Neural cell (in vitro differentiated cells): Measurements from ENCODE around the gene NLRP6. TPM values are rescaled to one million over a fixed set of nuclear protein-coding genes. Genes with fewer than 3 reads are reported as not detected.

Experiments
- H2AFZ ChIP-seq: fragments of 200-600, 300-800 bp; sonication (generic), shearing (Covaris generic); 2 replicates; pipeline ENCODE4 v1.6.0; 2014; ENCODE audit warnings: low read depth, mild to moderate bottlenecking, antibody characterized with exemption, low read length, moderate library complexity
- H3F3A ChIP-seq: fragments of 200-600 bp; shearing (Covaris generic); 2 replicates; pipeline ENCODE4 v1.6.1; 2016; ENCODE audit warnings: mild to moderate bottlenecking, moderate library complexity, mixed read lengths, antibody characterized with exemption, low read length; ENCODE audit not compliant: insufficient read depth, poor library complexity, severe bottlenecking
- H3K27ac ChIP-seq: fragments of 200-600, 300-800 bp; sonication (generic), shearing (Covaris generic); 2 replicates; pipeline ENCODE4 v1.5.1; 2014; ENCODE audit warnings: mild to moderate bottlenecking, low read length, moderate library complexity
- H3K27me3 ChIP-seq: fragments of 300-800, 200-600 bp; sonication (generic), shearing (Covaris generic); 2 replicates; pipeline ENCODE4 v1.6.0; 2014; ENCODE audit warnings: mild to moderate bottlenecking, low read depth, low read length, moderate library complexity; ENCODE audit not compliant: insufficient read depth
- H3K36me3 ChIP-seq: fragments of 300-800, 200-600 bp; sonication (generic), shearing (Covaris generic); 2 replicates; pipeline ENCODE4 v1.5.1; 2014; ENCODE audit warnings: mild to moderate bottlenecking, antibody characterized with exemption, low read length, moderate library complexity; ENCODE audit not compliant: insufficient read depth
- H3K4me2 ChIP-seq: fragments of 300-800, 200-600 bp; sonication (generic), shearing (Covaris generic); 2 replicates; pipeline ENCODE4 v1.6.0; 2014; ENCODE audit warnings: mild to moderate bottlenecking, low read length
- H3K4me3 ChIP-seq: fragments of 300-800, 200-600 bp; sonication (generic), shearing (Covaris generic); 2 replicates; pipeline ENCODE4 v1.5.1; 2014; ENCODE audit warnings: mild to moderate bottlenecking, low read length, moderate library complexity
- H3K79me2 ChIP-seq: fragments of 200-600 bp; shearing (Covaris generic); replicated peaks from 2 replicates; pipeline ENCODE4 v1.6.0; 2014; ENCODE audit warnings: mild to moderate bottlenecking, low read length, moderate library complexity; ENCODE audit not compliant: insufficient read depth
- H3K9ac ChIP-seq: fragments of 300-800, 200-600 bp; sonication (generic), shearing (Covaris generic); 2 replicates; pipeline ENCODE4 v1.6.1; 2016; ENCODE audit warnings: mild to moderate bottlenecking, low read length, mixed read lengths
- H3K9me2 ChIP-seq: fragments of 200-600 bp; shearing (Covaris generic); 2 replicates; pipeline ENCODE4 v1.6.1; 2016; ENCODE audit warnings: mild to moderate bottlenecking, low read length, mixed read lengths; ENCODE audit not compliant: insufficient read depth
- H3K9me3 ChIP-seq: fragments of 200-600, 300-800 bp; sonication (generic), shearing (Covaris generic); 2 replicates; pipeline ENCODE4 v1.6.1; 2016; ENCODE audit warnings: mild to moderate bottlenecking, mixed run types, low read length, moderate library complexity, mixed read lengths
- H4K20me1 ChIP-seq: fragments of 200-600 bp; shearing (Covaris generic); 2 replicates; pipeline ENCODE4 v1.6.1; 2016; ENCODE audit warnings: mild to moderate bottlenecking, mixed run types; ENCODE audit not compliant: insufficient read depth
- CTCF ChIP-seq: fragments of 450-650 bp; IDR thresholded peaks from 2 replicates; pipeline ENCODE4 v1.5.1; 2014; ENCODE audit warnings: antibody characterized with exemption, mild to moderate bottlenecking, moderate library complexity; ENCODE audit not compliant: poor library complexity, severe bottlenecking
- EP300 ChIP-seq: fragments of 450-650 bp; conservative IDR thresholded peaks from 2 replicates; pipeline ENCODE4 v1.6.1; 2014; ENCODE audit warnings: antibody characterized with exemption, mild to moderate bottlenecking, moderate library complexity; ENCODE audit not compliant: poor library complexity, severe bottlenecking
- EZH2 ChIP-seq: fragments of 200-600, 300-800 bp; shearing (Covaris generic), sonication (generic); IDR thresholded peaks from 2 replicates; pipeline ENCODE4 v1.6.1; 2014; ENCODE audit warnings: antibody characterized with exemption, low read length, borderline replicate concordance, mild to moderate bottlenecking; ENCODE audit not compliant: insufficient read depth, poor library complexity, severe bottlenecking
- MXI1 ChIP-seq: fragments of 450-650 bp; conservative IDR thresholded peaks from 2 replicates; pipeline ENCODE4 v1.6.1; 2014; ENCODE audit warnings: antibody characterized with exemption, mild to moderate bottlenecking; ENCODE audit not compliant: poor library complexity, severe bottlenecking
- POLR2AphosphoS5 ChIP-seq: IDR thresholded peaks from 2 replicates; pipeline ENCODE4 v1.6.1; 2012
- RAD21 ChIP-seq: fragments of 450-650 bp; conservative IDR thresholded peaks from 2 replicates; pipeline ENCODE4 v1.6.1; 2014; ENCODE audit warnings: antibody characterized with exemption, mild to moderate bottlenecking, moderate library complexity
- SMC3 ChIP-seq: fragments of 450-650 bp; conservative IDR thresholded peaks from 2 replicates; pipeline ENCODE4 v1.6.1; 2014; ENCODE audit warnings: antibody characterized with exemption, mild to moderate bottlenecking, moderate library complexity; ENCODE audit not compliant: poor library complexity
- TAF1 ChIP-seq: IDR thresholded peaks from 2 replicates; pipeline ENCODE4 v1.6.1; 2012; ENCODE audit warnings: low read depth
- polyA plus RNA-seq: library from polyadenylated mRNA; depleted of rRNA; stranded (reverse); fragments of >200 nt; gene quantifications from 2 replicates; pipeline ENCODE4 v1.2.3, GENCODE V29; 2014
- TF ChIP-seq, protein P1 (sequence below): IDR thresholded peaks from 2 replicates; pipeline ENCODE4 v1.6.1; 2012; ENCODE audit warnings: borderline replicate concordance

Gene NLRP6
- polyA plus RNA-seq, 1 donor from 2014 or later: not detected

GRCh38 chr11:232783-233565 is 45.2 kb upstream of the NLRP6 start:
- no peak overlapping the region for H3K4me2 ChIP-seq
- no peak overlapping the region for H3K27ac ChIP-seq
- H2AFZ ChIP-seq: no peak overlapping the region
- H3K79me2 ChIP-seq: peaks cover 11% of the 10 kb centered on the region
- no peaks in the 10 kb centered on the region for H3K36me3 ChIP-seq
- H3F3A ChIP-seq: no peaks in the 10 kb centered on the region
- TF ChIP-seq POLR2AphosphoS5: no peak
- TF ChIP-seq, protein P1, sequence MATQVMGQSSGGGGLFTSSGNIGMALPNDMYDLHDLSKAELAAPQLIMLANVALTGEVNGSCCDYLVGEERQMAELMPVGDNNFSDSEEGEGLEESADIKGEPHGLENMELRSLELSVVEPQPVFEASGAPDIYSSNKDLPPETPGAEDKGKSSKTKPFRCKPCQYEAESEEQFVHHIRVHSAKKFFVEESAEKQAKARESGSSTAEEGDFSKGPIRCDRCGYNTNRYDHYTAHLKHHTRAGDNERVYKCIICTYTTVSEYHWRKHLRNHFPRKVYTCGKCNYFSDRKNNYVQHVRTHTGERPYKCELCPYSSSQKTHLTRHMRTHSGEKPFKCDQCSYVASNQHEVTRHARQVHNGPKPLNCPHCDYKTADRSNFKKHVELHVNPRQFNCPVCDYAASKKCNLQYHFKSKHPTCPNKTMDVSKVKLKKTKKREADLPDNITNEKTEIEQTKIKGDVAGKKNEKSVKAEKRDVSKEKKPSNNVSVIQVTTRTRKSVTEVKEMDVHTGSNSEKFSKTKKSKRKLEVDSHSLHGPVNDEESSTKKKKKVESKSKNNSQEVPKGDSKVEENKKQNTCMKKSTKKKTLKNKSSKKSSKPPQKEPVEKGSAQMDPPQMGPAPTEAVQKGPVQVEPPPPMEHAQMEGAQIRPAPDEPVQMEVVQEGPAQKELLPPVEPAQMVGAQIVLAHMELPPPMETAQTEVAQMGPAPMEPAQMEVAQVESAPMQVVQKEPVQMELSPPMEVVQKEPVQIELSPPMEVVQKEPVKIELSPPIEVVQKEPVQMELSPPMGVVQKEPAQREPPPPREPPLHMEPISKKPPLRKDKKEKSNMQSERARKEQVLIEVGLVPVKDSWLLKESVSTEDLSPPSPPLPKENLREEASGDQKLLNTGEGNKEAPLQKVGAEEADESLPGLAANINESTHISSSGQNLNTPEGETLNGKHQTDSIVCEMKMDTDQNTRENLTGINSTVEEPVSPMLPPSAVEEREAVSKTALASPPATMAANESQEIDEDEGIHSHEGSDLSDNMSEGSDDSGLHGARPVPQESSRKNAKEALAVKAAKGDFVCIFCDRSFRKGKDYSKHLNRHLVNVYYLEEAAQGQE: no peak
- no peak for TF ChIP-seq TAF1
- TF ChIP-seq CTCF: no peak
- no peak for TF ChIP-seq EP300
- no peak for TF ChIP-seq MXI1
- no peak for TF ChIP-seq RAD21
- TF ChIP-seq SMC3: no peak
- no peak for TF ChIP-seq EZH2
- no peak overlapping the region for H3K9ac ChIP-seq
- H3K9me2 ChIP-seq: no peaks in the 10 kb centered on the region
- no peaks in the 10 kb centered on the region for H3K27me3 ChIP-seq
- H3K9me3 ChIP-seq: no peaks in the 10 kb centered on the region
- no peaks in the 10 kb centered on the region for H4K20me1 ChIP-seq
- H3K4me3 ChIP-seq: no peak overlapping the region

DNA sequence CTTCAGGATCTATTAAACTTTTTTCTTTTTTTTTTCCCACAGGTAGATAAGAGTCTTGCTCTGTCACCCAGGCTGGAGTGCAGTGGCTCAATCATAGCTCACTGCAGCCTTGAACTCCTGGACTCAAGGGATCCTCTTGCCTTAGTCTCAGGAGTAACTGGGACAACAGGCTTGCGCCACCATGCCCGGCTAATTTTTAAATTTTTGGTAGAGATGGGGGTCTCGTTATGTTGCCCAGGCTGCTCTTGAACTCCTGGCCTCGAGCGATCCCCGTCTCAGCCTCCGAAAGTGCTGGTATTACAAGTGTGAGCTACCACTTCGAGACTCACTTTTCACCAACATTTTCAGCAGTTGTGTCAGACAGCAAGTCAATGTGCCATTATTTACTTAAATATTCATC is 43.0 kb upstream of the NLRP6 start:
- Histone ChIP-seq H3K4me3 (peak overlapping the region; percentile 94), H4K20me1 (no peaks in the 10 kb centered on the region), H3K27ac (peak overlapping the region; percentile 83), H3K4me2 (peak overlapping the region; percentile 100), H2AFZ (no peak overlapping the region), H3K27me3 (no peaks in the 10 kb centered on the region), H3K9ac (peak overlapping the region; percentile 87), H3K9me2 (no peaks in the 10 kb centered on the region), H3K36me3 (no peaks in the 10 kb centered on the region), H3K79me2 (peaks cover 27% of the 10 kb centered on the region), H3F3A (no peaks in the 10 kb centered on the region), H3K9me3 (no peaks in the 10 kb centered on the region)
- TF ChIP-seq MXI1 (no peak), EZH2 (no peak), EP300 (no peak), CTCF (no peak), POLR2AphosphoS5 (no peak), TAF1 (no peak), RAD21 (no peak), SMC3 (no peak)
- TF ChIP-seq, protein P1: no peak
